Duodenal mucosa (tissue), 2 donors: ENCODE results near the gene CBLN4.

Source experiments
- H3K27ac ChIP-seq: one replicate; pipeline ENCODE4 v1.7.0; 2013; ENCODE audit warnings: low read depth, low read length
- H3K27me3 ChIP-seq, 2 donors: one replicate each; pipeline ENCODE4 v1.7.0; 2013; ENCODE audit warnings: low read length in 2 of 2, control low read depth in 1 of 2; ENCODE audit not compliant: insufficient read depth in 2 of 2, control insufficient read depth in 1 of 2
- H3K36me3 ChIP-seq, 2 donors: one replicate each; pipeline ENCODE4 v1.7.0; 2013; ENCODE audit warnings: low read length in 2 of 2, control low read depth in 1 of 2; ENCODE audit not compliant: insufficient read depth in 2 of 2, control insufficient read depth in 1 of 2
- H3K4me1 ChIP-seq, 2 donors: one replicate each; pipeline ENCODE4 v1.7.0; 2013; ENCODE audit warnings: low read length in 2 of 2, control low read depth in 1 of 2; ENCODE audit not compliant: insufficient read depth in 2 of 2, control insufficient read depth in 1 of 2
- H3K4me3 ChIP-seq, 2 donors: one replicate each; pipeline ENCODE4 v1.7.0; 2013; ENCODE audit warnings: low read length in 2 of 2, low read depth in 1 of 2
- H3K9ac ChIP-seq, 2 donors: one replicate each; pipeline ENCODE4 v1.7.0; 2013; ENCODE audit warnings: low read length in 2 of 2, low read depth in 1 of 2
- H3K9me3 ChIP-seq, 2 donors: one replicate each; pipeline ENCODE4 v1.7.0; 2013; ENCODE audit warnings: low read length in 2 of 2, control low read depth in 1 of 2; ENCODE audit not compliant: control insufficient read depth in 1 of 2

Gene CBLN4

GRCh38 chr20:56005389-56005715 lies at the start of gene CBLN4:
Gene CBLN4 (minus strand): TSS chr20:56005519. CDS start chr20:56004171, 1,348 bp downstream.
- Histone ChIP-seq H3K4me1 (peaks cover 0 to 5% of the 10 kb centered on the region in 2 donors), H3K4me3 (no peak within 1 kb of the TSS), H3K9ac (no peak within 1 kb of the TSS), H3K36me3 (no peaks in the 10 kb centered on the region), H3K27ac (no peak within 1 kb of the TSS), H3K9me3 (peaks cover 4 to 6% of the 10 kb centered on the region in 2 donors), H3K27me3 (peaks cover 0 to 26% of the 10 kb centered on the region in 2 donors)

- Histone ChIP-seq H3K36me3 (no peaks in the 10 kb centered on the region), H3K4me1 (no peaks in the 10 kb centered on the region), H3K27ac (no peak overlapping the region), H3K9ac (no peak overlapping the region), H3K9me3 (peaks cover 0 to 5% of the 10 kb centered on the region in 2 donors), H3K4me3 (no peak overlapping the region), H3K27me3 (no peaks in the 10 kb centered on the region)
Measured at GRCh38 chr20:56043227-56043626, 37.9 kb upstream of the CBLN4 start.

- Histone ChIP-seq H3K27me3 (no peaks in the 10 kb centered on the region), H3K9me3 (peaks cover 24 to 36% of the 10 kb centered on the region in 2 donors), H3K27ac (no peak overlapping the region), H3K9ac (no peak overlapping the region), H3K36me3 (no peaks in the 10 kb centered on the region), H3K4me3 (no peak overlapping the region), H3K4me1 (no peaks in the 10 kb centered on the region)
Measured at GRCh38 chr20:56032251-56032650, 26.9 kb upstream of the CBLN4 start.

DNA sequence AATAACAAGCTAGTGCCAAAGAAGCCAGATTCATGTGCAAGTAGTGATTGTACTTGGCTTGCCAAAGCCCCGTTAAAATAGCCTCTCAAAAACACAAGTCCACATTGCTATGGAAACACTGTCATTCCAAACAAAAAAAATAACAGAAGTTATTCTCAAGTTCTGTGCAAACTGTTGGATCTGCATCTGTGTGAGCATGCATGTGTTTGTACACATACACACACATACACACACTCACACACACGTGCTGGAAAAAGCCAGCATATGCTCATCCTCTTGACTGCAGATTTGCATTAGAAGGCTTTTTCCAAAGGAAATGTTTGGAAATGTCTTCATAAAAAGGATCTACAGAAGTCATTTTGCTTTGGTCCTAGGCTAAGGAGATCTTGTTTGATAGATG lies 13.4 kb upstream of the CBLN4 start:
- no peaks in the 10 kb centered on the region for H3K27me3 ChIP-seq
- no peak overlapping the region for H3K27ac ChIP-seq

GRCh38 chr20:56018194-56018593 lies 12.9 kb upstream of the CBLN4 start:
- no peak overlapping the region for H3K9ac ChIP-seq
- H3K4me1 ChIP-seq, result no peaks in the 10 kb centered on the region
- no peak overlapping the region for H3K27ac ChIP-seq
- H3K9me3 ChIP-seq, result peaks cover 0 to 8% of the 10 kb centered on the region in 2 donors
- H3K4me3 ChIP-seq, result no peak overlapping the region
- H3K27me3 ChIP-seq, result no peaks in the 10 kb centered on the region
- no peaks in the 10 kb centered on the region for H3K36me3 ChIP-seq

More for the DNA sequence above, 13.4 kb upstream of the CBLN4 start:
- H3K4me3 ChIP-seq, result no peak overlapping the region
- H3K4me1 ChIP-seq, result no peaks in the 10 kb centered on the region
- H3K9ac ChIP-seq, result no peak overlapping the region
- no peaks in the 10 kb centered on the region for H3K36me3 ChIP-seq
- peaks cover 0 to 8% of the 10 kb centered on the region in 2 donors for H3K9me3 ChIP-seq

DNA sequence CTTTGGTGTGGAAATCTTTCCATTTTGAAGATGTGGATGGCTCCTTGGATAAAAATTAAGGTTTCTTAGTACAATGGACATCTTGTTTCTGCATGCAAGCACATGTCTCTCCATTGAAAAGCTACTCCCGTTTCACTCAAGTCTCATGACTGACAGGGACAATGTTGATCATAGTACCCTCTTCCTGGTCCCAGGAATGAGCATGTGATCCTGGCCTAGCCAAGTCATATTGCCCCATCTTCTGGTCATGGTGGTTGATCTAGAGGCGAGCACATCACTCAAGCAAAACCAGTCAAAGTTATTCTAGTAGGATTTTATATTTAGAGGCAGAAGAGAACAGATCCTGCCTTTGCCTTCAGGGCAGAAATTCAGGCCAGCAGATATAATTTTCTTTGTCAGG lies 12.2 kb upstream of the CBLN4 start:
- peaks cover 0 to 7% of the 10 kb centered on the region in 2 donors for H3K9me3 ChIP-seq
- no peak overlapping the region for H3K4me3 ChIP-seq
- no peaks in the 10 kb centered on the region for H3K36me3 ChIP-seq
- no peak overlapping the region for H3K27ac ChIP-seq
- H3K9ac ChIP-seq, result no peak overlapping the region
- H3K27me3 ChIP-seq, result no peaks in the 10 kb centered on the region
- no peaks in the 10 kb centered on the region for H3K4me1 ChIP-seq

GRCh38 chr20:56014998-56015397 lies 9.7 kb upstream of the CBLN4 start:
- Histone ChIP-seq H3K4me1 (no peaks in the 10 kb centered on the region), H3K27me3 (no peaks in the 10 kb centered on the region), H3K9ac (no peak overlapping the region), H3K36me3 (no peaks in the 10 kb centered on the region), H3K9me3 (peaks cover 0 to 6% of the 10 kb centered on the region in 2 donors), H3K4me3 (no peak overlapping the region), H3K27ac (no peak overlapping the region)

- no peak overlapping the region for H3K4me3 ChIP-seq
- H3K9ac ChIP-seq, result no peak overlapping the region
- H3K4me1 ChIP-seq, result no peaks in the 10 kb centered on the region
Measured at GRCh38 chr20:56014151-56014550, 8.8 kb upstream of the CBLN4 start.

DNA sequence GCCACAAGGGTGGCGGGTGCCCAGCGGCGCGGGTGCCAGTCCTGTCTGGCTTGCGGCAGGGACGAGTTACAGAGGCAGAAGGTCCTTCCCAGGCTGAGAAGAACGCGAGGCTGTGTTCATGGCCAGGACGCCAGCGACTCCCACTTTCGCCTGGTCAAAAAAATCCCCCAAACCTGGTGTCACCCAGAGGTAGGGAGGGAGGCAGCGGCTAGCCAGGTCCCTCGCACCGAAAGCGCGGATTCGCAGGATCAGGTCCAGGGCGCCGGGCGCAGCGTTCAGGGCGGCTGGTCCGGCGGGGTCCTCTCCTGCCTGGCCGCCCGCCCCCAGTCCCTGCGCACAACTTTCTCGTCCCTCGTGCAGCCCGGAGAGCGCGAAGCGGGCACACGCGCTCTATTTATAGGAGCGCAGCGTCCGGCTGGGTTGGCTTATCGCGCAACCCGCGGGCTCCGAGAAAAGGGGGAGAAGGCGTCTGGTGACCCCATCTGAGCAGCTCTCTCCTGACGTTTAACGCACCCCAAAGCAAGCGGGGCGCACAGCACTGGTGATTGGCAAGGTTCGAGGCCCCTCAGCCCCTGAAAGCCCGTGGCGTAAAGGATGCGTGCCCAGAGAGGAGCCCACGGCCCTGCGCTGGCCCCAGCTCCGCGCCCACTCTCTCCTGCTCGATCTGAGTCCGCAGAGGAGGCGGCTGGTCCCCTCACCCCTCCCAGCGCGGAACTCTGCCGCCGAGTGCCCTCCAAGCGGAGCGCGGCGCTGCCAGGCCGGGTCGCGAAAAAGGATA lies 519 bp downstream of the CBLN4 start:
- Histone ChIP-seq H3K36me3 (no peaks in the 10 kb centered on the region), H3K4me1 (peaks cover 0 to 5% of the 10 kb centered on the region in 2 donors), H3K27ac (no peak overlapping the region), H3K9me3 (peaks cover 4 to 6% of the 10 kb centered on the region in 2 donors), H3K27me3 (peaks cover 0 to 26% of the 10 kb centered on the region in 2 donors), H3K4me3 (no peak overlapping the region), H3K9ac (no peak overlapping the region)

More at GRCh38 chr20:56014151-56014550, 8.8 kb upstream of the CBLN4 start:
- no peaks in the 10 kb centered on the region for H3K27me3 ChIP-seq
- H3K27ac ChIP-seq, result no peak overlapping the region
- H3K9me3 ChIP-seq, result peaks cover 0 to 6% of the 10 kb centered on the region in 2 donors
- H3K36me3 ChIP-seq, result no peaks in the 10 kb centered on the region

GRCh38 chr20:56004007-56004406 lies 1.3 kb downstream of the CBLN4 start:
- Histone ChIP-seq H3K9ac (no peak overlapping the region), H3K4me3 (no peak overlapping the region), H3K27me3 (peaks cover 0 to 26% of the 10 kb centered on the region in 2 donors), H3K9me3 (peaks cover 4 to 6% of the 10 kb centered on the region in 2 donors), H3K36me3 (no peaks in the 10 kb centered on the region), H3K27ac (no peak overlapping the region), H3K4me1 (peaks cover 0 to 5% of the 10 kb centered on the region in 2 donors)
